Stimulated activated CD8-positive, alpha-beta memory T cell treated with anti-CD3 and anti-CD28 coated beads, Interleukin-12 subunit alpha, Interleukin-12 subunit beta, amount 100 ng/mL, for 4 hours (primary cell): ENCODE measurements around the gene KIAA0319L.

Experiments used
- DNase-seq: peaks from one replicate; pipeline ENCODE4 v3.0.0-alpha.2; 2020; ENCODE audit warnings: low read depth

The KIAA0319L gene

DNA sequence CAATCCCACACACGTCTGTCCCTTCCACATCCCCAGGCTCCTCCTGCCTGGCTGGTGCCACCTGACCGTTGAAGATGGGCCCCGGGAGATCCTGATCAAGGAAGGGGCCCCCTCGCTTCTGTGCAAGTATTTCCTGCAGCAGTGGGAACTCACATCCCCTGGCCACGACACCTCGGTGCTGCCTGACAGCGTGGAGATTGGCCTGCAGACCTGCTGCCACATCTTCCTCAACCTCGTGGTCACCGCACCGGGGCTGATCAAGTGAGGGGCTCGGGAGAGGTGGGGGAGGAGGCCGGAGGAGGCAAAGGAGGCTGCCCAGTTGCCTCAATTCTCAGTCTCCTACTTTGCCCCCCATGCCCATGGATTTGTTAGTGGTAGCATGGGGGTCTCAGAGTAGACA, 6.0 kb upstream of the KIAA0319L start:
- DNase-seq = no peak

DNA sequence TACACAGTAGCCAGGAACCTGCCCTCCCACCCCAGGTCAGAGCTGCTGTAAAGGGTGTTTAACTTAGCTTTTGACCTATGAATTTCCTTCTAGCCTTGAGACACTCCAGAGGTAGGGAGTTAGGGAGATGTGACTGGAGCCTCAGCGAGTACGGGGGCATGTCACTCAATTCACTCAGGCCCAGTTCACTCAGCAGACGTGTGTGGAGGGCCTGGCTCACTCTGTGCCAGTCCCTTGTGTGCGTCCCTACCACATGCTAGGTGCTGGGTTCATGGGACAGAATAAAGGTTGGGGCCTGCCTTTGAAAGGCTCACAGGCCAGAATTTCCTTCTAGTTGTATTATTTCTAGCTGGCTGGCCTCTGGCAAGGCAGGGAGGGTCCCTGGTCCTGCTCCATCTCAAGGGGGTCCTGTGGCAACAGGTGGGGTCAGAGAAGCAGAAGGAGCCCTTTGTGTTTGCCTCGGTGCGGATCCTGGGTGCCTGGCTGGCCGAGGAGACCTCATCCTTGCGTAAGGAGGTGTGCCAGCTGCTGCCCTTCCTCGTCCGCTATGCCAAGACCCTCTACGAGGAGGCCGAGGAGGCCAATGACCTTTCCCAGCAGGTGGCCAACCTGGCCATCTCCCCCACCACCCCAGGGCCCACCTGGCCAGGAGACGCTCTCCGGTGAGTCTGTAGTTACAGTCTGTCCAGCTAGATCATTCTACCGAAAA, 4.9 kb upstream of the KIAA0319L start:
- no peak for DNase-seq

DNA sequence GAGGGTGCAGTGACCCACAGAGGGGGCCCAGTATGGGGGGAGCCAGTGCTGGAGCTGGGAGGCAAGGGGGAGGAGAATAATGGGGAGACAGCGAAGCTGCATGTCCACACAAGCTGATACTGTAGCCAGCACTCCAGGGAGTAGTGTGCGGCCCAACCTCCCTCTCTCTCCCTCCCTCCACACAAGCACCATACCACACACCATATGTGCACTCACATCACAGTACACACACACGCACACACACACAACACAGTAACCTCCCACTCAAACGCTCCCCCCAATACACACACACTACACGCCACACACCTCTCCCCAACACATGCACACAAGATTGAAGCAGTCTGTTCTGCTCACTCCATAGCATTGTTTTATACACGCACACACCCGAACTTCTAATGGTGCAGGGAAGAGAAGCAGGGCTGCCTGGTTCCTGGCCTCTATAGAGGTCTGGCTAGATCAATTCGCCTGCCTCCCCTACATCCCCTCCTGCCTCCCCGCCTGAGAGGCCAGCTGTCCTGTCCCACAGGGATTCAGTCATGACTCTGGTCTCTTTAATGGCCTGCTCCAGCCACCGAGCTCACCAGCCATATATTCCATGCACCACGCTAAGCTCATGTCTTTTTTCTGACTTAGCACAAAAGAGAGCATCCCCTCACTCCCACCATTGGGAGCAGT, 4.2 kb upstream of the KIAA0319L start:
- DNase-seq = no peak

DNA sequence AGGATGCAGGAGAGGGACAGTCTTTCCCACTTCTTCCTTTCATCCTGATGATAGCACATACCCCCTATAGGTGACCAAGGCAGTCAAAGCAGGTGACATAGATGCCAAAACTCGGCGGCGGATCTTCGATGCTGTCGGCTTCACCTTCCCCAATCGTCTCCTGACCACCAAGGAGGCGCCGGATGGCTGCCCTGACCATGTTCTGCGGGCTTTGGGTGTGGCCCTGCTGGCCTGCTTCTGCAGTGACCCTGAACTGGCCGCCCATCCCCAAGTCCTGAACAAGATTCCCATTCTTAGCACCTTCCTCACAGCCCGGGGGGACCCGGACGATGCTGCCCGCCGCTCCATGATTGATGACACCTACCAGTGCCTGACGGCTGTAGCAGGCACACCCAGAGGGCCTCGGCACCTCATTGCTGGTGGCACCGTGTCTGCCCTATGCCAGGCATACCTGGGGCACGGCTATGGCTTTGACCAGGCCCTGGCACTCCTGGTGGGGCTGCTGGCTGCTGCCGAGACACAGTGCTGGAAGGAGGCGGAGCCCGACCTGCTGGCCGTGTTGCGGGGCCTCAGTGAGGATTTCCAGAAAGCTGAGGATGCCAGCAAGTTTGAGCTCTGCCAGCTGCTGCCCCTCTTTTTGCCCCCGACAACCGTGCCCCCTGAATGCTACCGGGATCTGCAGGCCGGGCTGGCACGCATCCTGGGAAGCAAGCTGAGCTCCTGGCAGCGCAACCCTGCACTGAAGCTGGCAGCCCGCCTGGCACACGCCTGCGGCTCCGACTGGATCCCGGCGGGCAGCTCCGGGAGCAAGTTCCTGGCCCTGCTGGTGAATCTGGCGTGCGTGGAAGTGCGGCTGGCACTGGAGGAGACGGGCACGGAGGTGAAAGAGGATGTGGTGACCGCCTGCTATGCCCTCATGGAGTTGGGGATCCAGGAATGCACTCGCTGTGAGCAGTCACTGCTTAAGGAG, 3.3 kb upstream of the KIAA0319L start:
- DNase-seq = no peak

DNA sequence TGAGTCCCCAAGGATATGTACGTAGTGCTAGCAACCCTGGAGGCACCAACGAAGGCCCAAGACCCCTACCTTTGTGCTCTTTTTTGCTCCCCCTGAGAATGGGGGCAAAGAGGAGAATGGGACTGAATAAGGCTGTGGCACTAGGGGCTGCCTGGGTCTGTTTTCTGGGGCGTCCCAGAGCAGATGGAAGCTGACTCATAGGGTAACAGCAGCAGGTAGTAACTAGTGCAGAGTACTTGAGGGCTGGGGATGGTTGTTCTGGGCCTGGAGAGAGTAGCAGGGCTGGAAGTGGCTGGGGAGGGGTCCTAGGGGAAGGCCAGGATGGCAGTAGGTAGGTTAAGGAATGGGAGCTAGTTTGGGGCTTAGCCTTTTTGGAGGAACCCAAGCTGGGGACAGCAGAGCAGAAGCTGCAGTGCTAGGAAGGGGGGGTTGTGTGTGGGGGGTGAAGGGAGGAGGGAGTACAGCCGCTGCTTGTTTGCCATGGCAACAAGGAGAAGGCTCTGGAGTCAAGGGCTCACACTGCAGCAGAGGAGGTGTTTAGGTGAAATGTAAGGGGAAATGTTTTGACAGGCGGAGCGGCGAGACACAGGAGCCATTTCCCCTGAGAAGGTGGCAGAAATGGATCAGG, 2.2 kb upstream of the KIAA0319L start:
- DNase-seq = no peak

DNA sequence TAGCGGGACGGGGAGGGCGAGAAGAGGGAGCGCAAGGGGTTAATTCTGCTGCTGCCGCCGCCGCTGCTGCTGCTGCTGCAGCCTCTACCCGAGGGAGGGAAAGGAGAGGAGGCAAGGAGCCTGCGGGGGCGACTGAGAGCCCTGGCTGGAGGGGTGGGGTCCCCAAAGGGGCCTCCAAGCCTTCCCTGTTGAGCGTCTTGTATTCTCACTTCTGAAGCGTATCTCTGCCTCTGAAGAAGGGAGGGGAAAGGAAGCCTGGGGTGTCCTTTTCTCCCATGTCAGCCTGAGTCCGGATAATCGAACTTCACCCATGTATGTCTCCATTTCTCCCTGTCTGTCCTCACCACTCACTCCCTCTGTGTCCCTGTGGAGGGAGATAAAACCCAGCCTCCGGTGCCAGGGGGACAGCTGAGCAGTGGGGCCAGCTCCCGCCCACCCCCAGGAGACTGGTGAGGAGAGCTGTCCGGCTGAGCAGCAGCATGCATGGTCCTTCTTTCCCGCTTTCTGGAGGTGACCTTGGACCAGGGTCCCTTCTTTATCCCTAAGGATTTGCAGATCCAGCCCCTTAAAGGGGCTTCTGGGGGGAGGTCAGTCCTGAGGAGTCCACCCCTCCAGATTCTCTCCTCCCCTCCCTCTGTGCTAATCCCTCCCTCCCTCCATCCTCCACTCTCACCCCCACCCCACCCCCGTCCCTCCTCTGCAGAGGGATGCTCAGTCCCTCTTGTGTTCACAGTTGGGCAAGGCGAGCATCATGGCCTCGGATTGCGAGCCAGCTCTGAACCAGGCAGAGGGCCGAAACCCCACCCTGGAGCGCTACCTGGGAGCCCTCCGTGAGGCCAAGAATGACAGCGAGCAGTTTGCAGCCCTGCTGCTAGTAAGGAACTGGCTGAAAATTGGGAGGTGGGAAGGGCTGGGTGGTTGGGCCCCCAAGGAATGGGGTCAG, 1.4 kb upstream of the KIAA0319L start:
- no peak for DNase-seq

DNA sequence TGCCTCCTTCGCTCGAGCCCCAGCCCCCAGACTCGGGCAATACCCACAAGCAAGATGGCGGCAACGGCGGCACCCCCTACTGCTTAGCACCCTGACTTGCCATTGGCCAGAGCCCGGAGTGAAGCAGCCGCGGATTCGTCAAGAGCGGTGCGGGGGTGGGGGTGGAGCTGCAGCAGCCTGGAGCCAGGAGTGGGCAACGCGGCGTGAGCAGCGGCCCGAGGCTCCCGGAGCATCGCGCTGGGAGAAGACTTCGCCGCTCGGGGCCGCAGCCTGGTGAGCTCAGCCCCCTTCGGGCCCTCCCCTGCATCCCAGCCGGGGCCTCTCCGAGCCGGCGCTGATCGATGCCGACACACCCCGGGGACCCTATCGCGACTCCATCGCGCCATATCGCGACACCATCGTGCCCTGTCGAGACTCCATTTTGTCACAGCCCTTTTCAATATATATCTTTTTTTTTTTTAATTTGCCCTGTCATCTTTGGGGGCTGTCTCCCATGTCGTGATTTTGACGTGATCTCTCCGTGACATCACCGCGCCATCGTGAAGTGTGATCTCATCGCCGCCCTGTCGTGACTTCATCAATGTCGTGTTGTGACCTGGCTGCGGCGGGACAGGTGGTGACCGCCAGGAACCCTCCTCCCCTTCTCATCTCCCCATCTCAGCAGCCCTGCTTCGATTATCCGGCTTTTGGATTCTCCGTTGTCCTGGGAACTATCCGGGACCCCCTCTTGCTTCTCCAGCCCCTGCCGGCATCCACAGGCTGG, 589 bp upstream of the KIAA0319L start, which contains the start of gene NCDN:
TSS of gene NCDN (plus strand) at position 189 of the 763 bp plus-strand sequence. CDS start at position 581, 392 bp downstream.
- peak; percentile 94 for DNase-seq

DNA sequence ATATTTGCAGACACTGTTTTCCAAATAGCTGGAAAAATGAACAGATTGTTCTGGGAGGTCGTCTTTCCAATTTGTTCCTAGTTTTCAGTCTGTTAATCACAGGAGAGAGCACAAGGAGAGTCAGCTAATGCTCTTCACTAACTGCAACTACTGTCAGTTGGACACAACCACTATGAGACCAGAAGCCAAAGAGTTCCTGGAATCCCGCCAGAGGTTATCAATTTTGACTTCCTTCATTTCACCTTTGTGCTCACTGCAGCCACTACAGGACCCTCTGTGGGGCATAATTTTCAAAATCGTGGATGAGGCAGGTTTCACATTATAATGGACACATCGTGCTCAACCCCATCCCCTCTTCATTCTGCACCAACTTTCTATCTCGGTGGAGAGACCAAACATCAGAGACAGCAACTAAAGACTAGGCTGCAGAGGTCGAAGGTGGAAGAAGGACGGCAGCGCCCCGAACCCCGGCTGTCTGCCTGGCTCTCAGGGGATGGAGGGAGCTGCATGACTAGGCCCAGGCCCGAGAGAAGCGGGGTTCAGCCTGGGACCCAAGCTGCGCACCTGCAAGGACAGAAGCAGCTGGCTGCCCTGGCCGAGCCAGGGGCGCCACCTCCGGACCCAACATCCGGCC, 602 bp downstream of the KIAA0319L start:
- DNase-seq = no peak

DNA sequence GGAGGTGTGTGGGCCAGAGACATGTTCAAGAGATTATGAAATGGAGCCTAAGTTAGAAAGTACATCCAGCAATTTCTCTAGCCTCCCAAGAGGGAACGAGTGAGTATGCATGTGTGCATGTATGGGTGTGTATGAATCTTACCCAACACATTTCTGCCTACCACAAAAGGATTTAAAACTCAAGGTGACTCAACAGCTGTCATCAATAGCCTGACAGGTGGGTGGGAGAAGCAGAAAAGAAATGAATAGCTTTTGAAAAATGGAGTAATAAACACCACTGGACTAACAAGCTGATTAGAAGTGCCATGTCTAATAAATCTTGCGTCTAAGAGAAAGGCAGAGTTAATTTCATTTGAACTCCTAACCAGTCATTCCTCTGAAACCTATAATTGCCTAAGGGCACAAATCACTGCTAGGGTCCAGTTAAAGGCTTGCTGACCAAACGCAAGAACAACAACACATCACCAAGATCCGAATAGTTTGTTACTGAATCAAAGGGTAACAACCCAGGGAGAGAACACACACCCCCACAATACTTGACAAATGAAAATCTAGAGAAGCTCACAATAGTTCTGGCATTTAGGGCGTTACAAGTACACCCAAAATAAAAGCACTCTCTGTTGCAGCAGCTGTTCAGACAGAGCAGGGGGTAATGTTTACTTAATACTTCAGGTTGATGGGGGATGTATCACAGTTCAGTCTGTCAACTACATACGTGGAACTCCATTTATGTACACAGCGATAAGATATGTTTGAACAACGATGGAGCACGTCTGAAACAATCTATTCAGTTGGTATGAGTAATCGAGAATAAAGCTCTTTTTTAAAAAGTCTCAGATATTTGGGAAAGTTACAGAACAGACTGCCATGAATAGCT, 1.4 kb downstream of the KIAA0319L start:
- DNase-seq = no peak

DNA sequence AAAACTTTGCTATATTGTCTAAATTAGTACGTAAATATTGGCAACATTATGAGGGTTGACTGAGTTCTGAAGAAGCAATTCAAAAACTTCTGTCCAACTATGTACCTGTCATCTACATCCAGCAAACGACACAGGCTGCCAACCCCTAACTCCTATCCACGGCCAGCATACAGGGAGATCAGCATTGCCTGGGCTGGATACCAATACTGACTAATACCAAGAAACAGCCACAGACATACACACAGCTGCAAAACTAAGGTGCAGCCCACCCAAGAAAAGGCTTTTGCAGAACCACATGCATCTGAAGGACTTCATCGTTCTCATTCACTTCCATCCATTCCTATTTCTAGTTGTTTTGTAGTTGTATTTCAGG, 2.0 kb downstream of the KIAA0319L start:
- DNase-seq = no peak

DNA sequence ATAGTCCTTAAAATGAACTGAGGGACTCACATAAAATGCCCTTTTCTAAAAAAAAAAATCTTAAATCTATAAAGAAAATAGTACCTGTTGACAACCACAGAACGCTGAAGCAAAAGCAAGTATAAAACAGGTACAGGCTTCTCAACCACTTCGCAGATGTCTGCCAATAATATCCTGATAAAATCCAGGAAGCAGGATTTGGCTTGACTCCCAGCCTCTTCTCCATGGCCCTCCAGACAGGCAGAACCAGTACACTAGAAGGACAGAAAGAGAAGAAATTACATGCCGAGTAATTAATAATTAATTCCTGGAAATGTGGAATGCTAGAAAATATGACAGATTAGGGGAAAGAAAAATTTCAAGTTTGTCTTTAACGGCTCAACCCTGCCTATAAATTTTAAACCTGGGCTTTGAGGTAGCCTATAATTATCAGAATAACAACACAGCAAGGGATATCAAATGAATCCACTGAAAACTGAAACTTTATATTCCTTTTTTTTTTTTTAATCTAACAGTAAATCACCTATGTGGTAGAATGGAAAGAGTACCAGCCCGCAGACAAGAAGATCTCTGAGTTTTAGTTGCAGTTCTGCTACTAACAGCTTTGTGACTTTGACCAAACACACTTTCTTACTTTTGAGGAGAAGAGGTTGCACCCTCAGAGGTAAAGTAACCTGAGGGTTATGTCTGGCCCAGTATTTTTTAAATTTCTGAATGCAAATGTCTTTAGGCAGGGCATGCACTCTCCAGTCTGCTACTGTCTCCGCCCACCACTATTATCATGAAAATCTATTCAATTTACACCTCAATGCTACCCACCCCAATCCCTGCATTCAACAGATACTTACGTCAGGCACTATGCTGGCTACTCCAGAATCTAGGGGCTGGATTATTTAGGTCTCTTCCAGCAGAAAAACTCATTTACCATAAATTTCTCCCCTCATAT, 2.7 kb downstream of the KIAA0319L start:
- no peak for DNase-seq

DNA sequence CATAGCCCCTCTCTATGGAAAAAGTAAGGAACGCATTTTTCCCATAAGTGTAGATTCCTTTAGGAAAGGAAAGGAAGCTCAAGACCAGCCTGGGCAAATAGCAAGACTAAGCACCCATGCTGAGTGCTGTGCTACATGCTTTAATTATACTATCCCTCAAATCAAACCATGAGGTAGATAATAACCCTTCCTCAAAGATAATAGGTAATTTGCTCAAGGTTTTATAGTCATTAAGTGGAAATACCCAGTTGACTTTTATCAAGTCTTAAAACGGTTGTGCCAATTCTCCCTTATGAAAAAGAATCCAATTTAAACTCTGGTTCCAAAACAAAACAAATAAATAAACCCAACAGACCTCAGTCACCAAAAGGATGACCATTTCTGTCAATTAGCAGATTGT, 3.4 kb downstream of the KIAA0319L start:
- no peak for DNase-seq

DNA sequence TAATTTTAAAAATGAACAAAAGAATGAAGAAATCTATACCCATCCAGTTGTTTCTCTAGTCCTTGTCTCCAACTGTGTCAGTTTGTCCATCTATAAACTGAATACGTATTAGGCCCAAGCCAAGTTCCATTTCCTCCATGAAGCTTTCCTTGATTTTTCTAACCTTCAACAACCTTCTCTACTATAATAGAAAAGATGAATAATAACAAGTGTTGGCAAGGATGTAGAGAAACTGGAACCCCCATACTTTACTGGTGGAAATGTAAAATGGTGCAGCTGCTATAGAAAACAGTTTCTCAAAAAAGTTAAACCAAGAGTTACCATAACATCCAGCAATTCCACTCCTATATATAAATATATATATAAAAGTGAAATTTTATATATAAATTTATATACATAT, 10.6 kb downstream of the KIAA0319L start:
- DNase-seq = no peak

DNA sequence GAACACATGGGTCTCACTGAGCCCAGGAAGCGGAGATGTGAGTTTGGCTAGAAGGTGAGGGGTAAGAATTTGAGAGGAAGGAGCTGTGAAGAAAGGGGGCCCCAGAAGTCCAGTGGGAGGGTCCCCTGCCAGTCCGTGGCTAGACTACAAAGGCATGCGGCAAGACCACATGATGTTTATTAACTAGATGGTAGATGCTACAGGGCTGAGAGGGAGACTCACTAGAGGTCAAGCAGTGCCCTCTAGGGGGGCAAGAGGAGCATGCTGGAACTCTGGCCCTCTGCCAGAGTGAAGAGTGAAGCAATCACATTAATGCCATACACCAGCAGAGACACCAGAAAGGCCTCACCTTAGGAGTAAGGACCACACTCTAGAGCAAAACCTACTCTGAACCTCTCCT, 12.2 kb downstream of the KIAA0319L start:
- peak; percentile 33 for DNase-seq

DNA sequence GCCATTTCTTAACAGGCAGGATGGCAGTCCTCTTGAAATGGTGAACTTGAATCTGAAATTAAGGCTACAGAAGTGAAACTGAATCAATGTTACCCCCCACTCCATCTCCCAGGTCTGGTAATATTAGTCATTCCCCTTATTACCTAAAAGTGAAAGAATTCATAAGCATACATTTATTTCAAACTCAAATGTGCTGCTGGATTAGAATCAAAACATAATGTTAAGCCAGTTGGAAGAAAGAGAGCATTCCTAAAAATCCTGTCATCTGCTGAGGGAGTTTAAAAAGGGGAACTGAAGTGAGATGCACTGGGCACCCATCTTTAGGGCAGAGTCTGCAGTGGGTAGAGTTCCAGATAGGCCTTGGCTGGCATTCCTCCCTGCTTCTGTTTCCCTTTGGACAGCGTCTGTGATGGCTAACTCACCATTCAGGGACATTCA, 17.4 kb downstream of the KIAA0319L start:
- no peak for DNase-seq

DNA sequence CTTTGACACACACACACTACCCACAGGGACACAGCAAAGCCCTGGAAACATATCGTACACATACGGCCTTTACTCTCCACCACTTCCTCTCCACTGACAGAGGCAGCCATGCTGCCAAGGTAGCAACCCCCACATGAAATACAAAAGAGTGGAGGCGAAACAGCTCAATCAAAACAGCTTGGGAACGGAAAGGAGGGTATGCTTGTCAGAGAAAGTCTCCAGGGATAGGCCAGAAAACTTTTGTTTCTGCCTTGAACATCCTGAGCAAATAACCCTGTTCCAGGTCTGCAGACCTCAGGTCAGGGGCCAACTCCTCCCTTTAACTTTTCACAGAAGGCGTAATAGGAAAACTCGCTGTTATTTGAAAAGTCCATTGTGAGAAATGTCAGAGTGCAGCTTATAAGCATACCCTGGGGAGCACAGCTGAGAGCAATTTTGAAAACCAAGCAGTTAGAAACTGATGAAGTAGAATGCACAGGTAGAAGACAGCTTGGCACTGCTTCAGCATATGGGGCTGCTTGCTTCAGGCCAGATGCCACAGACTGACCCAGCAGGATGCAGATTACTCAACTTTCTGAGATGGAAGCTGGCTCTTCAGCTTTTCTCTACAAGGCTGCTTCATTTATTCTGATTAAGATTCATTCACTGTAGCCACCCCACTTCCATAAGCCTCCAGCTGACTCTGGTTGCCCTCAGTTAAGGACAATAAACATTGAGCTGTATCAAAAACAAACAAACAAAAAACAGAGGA, 18.0 kb downstream of the KIAA0319L start:
- no peak for DNase-seq

DNA sequence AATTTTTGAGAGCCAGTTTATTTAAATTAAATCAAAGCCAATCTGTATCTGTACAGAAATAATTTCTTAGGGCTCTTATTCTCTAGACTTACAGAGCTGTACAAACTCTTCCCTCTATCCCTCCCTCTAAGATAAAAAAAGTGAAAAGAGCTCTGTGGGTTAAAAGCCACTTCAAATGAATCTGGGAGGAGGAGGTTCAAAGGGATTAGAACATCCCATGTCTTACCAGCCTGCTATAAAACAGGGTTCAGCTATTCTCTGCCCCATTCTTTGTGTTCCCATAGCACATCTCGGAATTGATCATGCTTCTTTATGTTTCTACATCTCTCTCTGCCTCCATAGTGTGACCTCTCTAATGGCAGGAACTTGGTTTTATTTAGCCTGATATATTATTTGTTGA, 19.4 kb downstream of the KIAA0319L start:
- DNase-seq = no peak
